NCI-H345 (cell line): Measurements from ENCODE around the gene DHTKD1.
"Not testable (repeated sequence)": the region's sequence is repeated elsewhere in the genome, so short reads cannot be mapped to it uniquely, and the experiment has no call there.

Experiments
- DNase-seq: peaks from one replicate; lab custom pipeline; 2025; lab: John Stamatoyannopoulos, UW

Gene DHTKD1

DNA sequence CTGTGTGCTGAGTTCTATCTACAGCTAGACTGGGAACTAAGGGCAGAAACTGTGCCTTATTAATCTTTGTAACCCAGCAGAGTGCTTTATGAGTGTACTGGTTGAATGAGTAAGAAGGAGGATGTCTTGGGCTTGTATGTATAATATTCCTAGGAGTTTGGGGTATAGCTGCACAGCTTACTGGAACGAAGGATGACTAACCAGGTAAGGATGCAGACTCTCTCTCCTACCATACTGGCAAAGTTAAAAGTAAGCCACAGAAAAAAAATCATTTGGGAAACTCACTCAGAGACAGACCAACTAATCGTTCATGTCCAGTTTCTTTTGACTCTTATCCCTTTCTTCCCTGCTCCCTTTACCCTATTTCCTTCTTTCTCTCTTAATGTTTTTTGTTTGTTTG, 1.4 kb upstream of the DHTKD1 start:
- DNase-seq, result no peak

DNA sequence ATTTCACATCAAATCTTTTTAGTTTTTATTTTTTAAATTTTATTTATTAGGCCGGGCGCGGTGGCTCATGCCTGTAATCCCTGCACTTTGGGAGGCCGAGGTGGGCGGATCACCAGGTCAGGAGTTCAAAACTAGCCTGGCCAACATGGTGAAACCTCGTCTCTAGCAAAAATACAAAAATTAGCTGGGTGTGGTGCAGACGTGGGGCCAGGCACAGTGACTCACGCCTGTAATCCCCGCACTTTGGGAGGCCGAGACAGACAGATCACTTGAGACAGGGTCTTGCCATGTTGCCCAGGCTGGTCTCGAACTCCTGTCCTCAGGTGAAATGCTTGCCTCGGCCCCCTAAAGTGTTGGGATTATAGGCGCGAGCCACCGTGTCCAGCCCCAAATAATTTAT, 2.7 kb downstream of the DHTKD1 start:
- not testable (repeated sequence) for DNase-seq

DNA sequence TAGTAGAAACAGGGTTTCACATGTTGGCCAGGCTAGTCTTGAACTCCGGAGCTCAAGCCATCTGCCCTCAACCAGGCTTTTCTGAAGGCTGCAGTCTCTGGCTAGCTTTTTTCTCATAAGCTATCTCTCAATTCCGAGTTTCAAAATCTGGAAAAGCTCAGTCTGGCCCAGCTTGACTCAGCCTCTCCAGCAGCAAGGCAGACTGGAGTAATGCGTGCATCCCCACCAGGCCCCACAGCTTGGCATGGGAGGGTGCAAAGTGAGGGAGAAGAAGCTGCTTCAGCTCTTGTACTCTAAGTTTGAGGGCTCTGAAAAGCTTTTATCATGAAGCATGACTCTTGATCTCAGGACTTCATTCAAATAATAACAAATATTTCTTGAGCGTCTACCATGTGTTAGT, 4.8 kb downstream of the DHTKD1 start:
- DNase-seq, result no peak

DNA sequence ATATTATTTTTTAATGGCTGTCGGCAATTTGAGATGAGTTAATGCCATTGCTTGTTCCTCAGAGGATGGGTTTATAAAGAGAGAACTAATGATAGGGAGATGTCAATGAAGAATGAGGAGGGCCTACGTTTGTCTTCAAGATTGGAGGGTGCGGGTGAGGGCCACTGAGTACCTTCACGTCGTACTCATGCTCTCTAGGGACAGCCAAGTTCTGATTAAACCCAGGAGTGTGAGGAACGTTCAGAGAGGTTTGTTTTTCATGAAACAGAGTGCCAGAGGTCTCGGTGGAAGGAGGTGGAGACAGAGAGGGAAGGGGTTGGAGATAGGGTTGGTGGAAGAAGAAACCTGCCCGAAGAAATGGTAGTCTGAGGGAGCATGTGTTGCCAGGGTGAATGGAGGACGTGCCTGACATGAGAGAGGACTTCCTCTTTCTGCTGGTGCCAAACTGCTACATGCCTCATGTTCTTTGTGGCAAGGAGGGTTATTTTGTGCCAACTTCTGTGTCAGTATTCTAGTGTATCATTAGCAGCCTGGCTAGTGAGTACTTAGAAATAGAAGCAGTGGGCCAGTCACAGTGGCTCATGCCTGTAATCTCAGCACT, 8.9 kb downstream of the DHTKD1 start:
- DNase-seq, result no peak

DNA sequence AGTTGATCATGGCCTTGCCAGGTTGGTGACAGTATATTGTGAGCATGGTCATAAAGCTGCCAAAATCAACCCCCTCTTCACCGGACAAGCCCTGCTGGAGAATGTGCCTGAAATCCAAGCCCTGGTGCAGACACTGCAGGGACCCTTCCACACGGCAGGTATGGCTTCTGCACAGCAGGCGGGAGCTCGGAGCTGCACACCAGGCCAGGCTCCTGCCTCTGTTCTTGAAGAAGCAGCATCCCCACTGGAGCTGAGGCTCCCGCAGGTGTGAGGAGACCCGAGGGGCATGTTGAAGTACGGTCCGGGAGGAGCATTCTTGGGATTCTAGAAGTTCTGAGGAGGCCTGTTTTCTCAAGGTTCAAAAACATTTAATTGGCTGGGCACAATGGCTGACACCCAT, 12.7 kb downstream of the DHTKD1 start:
- DNase-seq, result no peak

DNA sequence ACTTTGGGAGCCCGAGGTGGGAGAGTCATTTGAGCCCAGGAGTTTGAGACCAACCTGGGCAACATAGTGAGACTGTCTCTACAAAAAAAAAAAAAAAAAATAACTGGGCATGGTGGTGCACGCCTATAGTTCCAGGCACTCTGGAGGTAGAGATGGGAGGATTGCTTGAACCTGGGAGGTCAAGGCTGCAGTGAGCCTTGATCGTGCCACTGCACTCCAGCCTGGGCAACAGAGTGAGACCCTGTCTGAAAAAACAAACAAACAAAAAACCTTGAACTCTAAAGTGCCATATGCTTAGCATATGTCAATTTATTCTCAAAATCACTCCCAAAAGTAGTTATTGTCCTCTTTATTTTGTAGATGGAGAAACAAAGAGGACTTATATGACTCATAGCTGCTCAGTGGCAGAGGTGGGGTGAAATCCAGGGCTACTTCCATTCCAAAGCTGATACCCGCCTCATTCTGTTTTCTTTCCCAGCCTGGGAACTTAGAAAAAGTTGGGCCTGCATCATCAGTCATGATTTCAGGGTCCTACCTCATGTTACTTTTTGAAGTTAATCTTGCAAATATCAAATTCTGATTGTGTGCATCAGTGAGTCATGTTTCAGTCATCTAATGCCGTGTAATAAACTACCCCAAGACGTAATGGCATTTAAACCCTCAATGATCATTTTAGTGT, 13.3 kb downstream of the DHTKD1 start:
- DNase-seq, result no peak

DNA sequence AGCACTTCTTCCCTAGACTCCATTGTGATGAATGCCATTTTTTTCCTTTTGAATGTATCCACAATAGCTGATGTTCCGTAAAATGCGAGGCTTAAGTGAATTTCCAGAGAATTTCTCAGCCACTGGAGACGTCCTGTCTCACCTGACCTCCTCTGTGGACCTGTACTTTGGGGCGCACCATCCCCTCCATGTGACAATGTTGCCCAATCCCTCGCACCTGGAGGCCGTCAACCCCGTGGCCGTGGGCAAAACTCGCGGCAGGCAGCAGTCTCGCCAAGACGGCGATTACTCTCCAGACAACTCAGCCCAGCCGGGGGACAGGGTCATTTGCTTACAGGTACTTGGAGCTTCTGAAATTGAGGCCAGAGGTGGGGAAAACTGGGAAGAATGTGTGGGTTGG, 20.2 kb downstream of the DHTKD1 start:
- DNase-seq, result no peak

DNA sequence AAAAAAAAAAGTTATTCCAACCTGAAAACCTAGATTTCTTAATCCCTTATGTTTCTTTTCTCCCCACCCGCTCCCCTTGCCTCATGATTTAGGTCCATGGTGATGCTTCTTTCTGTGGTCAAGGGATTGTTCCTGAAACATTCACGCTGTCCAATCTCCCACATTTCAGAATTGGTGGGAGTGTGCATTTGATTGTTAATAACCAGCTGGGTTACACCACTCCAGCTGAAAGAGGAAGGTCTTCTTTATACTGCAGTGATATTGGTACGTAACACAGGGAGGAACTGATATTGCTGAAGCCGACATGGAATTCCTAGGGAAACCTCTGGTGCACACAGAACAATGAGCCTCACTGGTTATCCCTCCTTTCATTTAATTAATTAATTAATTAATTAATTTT, 22.7 kb downstream of the DHTKD1 start:
- DNase-seq, result no peak

DNA sequence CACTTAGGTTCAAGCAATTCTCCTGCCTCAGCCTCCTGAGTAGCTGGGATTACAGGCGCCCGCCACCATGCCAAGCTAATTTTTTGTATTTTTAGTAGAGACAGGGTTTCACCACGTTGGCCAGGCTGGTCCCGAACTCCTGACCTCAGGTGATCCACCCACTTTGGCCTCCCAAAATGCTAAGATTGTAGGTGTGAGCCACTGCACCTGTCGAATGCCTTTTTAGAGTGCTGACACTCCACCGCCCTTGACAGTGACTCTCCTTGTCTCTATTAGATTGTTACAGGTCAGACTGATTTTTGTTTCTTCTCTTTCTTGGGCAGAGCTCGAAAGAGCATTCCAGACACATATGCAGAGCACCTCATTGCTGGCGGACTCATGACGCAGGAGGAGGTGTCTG, 28.6 kb downstream of the DHTKD1 start:
- not testable (repeated sequence) for DNase-seq

DNA sequence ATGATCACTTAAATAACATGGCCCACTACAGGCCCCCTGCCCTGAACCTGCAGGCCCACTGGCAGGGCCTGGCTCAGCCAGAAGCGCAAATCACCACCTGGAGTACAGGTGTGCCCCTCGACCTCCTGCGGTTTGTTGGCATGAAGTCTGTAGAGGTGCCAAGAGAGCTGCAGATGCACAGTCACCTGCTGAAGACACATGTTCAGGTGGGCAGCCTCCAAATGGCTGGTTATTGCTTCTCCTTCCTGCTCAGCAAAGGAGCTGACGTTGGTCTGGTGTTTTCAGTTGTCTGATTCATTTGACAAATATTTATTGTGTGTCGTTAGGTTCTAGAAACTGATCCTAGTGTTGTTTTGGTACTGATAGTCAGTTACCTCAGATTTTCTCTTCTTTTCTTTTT, 29.0 kb downstream of the DHTKD1 start:
- peak; percentile 73 for DNase-seq

DNA sequence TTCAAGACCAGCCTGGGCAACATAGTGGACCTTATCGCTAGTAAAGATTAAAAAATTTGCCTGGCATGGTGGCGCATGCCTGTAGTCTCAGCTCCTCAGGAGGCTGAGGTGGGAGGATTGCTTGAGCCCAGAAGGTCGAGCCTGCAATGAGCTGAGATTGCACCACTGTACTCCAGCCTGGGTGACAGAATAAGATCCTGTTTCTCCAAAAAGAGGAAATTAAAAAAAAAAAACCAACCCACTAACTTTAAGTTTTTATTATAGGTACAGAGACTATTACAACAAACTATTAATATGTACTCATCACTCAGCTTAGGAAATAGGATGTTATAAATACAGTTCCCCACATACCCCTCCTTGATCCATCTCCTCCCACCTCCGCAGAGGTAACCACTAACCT, 30.2 kb downstream of the DHTKD1 start:
- DNase-seq, result no peak

DNA sequence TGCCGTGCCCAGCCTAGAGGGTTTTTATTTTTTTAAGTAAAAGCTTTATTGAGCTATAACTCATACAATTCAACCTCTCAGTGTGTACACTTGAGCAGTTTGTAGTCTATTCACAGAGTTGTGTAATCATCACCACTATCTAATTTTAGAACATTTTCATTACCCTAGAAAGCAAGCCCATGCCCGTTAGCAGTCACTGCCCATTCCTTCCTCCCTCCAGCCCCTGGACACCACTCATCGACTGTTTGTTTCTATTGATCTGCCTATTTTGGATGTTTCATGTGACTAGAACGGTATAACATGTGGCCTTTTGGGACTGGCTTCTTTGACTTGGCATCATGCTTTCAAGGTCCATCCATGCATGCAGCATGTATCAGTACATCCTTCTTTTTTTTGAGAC, 35.0 kb downstream of the DHTKD1 start:
- no peak for DNase-seq

DNA sequence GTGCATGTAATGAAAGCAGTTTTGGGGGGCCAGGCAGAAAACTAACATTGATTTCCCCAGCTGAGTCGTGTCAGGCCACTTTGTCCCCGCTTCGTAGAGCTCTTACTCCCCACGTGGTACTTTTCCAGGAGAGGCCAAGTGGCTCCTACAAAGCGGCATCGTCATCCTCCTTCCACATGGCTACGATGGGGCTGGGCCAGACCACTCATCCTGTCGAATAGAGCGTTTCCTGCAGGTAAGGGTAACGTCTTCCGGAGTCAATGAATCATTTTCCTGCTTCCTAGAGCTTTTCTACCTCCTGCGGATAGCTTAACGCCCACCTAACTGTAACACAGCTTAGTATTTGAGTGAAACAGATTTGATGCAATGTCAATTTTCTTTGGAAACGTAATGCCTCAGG, 39.0 kb downstream of the DHTKD1 start:
- no peak for DNase-seq

DNA sequence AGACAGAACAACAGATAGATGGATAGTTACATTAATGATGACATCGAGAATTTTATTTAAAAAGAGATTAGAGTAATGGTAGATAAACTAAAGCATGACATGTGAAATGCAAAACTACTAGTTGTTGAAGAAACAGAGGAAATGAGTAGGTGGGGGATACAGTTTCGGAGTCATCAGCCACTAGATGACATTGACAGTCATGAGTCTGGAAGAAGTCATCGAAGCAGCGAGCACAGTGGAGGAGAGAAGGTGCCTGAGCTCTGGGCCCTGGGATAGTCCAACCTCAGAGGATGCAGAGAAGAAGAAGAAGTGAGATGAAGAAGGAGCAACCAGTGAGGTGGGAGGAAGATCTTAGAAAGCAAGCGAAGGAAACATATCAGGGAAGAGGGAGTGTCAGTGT, 40.5 kb downstream of the DHTKD1 start:
- no peak for DNase-seq

DNA sequence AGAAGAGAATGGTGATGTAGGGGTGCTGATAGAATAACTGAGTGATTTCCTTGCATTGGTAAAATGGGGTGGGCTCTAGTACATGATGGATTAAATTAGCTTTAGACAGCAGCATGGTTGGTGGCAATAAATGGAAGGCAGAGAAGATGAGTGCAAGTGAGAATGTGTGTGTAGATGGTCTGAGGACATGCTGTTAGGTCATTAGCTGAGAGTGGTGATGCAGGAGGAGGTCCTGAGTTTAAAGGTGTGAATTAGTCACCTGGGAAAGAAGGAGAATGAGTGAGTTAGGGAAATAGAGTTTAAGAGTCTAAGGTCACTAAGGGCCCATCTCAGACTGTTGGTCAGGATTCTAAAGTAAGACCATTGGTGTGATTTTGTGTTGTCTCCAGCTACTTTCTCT, 42.8 kb downstream of the DHTKD1 start:
- DNase-seq, result no peak

DNA sequence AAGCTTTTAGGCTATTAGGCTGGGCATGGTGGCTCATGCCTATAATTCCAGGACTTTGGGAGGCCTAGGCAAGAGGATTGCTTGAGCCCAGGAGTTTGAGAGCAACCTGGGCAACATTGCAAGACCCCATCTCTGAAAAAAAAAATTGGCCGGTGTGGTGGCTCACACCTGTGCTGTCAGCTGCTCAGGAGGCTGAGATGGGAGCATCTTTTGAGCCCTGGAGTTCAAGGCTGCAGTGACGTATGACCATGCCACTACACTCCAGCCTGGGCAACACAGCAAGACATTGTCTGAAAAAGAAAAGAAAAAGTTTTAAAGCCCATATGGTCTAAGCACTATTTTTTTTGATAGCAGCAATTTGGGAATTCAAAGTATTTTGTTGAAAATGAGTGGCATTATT, 44.9 kb downstream of the DHTKD1 start:
- DNase-seq, result no peak

DNA sequence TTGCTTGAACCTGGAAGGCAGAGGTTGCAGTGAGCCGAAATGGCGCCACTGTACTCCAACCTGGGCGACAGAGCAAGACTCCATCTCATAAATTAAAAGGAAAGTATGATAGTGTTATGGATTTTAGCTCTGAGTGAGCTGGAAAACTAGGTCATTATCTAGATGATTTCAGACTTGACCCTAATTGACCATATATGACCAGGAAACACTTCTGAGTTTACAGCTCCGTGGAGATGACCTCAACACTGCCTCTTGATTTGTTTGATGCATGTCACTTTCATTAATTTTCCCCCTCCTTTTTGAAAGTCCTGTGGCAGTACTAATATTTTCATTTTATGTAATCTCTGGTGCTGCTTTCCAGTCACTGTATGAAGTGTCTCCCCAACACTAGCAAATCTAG, 52.9 kb downstream of the DHTKD1 start:
- no peak for DNase-seq

DNA sequence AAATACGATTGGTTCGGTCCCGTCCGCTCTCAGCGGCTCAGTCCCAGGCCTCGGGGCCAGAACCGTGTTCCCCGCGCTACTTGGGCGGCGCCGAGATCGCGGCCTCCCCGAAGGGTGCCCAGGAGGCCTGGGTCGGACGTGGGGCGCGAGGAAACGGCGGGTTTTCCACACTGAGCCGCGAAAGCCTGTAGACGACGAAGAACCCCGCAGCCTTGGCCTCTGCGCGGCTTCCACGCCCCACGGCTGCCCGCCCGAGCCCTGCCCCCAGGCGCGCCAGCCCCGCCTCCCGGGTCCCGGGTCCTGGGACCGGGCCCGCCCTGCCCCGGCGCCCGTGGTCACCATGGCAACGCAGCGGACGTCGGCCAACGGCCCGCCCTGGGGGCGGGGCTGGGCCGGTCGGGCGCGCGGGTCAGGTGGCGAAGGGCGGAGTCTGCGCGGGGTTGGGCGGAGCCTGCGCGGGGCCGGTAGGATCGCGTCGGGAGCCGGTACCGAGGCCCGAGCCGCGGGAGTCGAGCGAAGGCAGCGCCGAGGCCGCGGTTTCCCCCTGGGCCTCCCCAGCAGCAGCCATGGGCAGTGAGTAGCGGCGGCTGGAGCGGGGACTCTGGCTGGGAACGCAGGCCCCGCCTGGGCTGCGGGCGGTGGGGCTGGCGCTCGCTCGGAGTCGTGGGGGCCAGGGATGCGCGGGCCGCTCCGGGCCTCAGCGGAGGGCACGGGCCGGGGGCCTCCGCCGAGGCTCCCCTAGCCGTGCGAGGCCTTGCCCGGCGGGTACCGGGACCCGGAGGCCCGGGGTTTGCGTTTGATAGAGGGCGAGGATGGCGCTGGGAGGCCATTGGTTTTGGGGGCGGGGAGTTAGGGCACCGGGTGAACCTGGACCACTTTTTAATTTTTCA, 60.7 kb downstream of the DHTKD1 start, which contains the start of gene SEC61A2:
TSS of gene SEC61A2 (plus strand) at position 456 of the 890 bp plus-strand sequence. CDS start at position 567, 111 bp downstream.
- peak; percentile 91 for DNase-seq

DNA sequence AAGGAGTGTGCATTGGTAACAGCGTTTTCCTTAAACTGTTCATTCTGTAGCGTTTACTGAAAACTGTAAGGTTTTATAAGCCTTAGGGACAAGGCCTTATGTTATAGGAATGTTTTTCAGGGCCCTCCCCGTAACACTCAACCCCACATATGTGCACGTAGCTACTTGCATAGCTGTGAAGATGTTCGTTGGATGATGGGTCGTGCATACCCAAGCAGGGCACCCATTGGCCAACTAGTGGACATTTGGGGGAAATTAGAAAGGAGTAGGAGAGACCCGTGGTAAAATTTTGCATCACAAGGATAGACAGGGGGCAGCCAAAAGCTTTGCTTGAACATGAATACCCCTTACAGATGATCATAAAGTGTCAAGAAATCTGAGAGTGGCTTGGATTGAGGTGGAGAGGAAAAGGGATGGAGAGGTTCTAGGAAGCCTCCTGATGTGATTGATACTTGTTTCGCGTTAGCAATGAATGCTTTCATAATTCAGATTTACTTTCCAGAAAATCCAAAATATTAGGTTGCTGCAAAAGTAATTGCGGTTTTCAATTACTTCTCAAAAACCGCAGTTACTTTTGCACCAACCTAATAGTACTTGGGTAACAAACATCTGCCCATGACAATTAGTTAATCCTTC, 61.6 kb downstream of the DHTKD1 start:
- DNase-seq, result peak; percentile 17

DNA sequence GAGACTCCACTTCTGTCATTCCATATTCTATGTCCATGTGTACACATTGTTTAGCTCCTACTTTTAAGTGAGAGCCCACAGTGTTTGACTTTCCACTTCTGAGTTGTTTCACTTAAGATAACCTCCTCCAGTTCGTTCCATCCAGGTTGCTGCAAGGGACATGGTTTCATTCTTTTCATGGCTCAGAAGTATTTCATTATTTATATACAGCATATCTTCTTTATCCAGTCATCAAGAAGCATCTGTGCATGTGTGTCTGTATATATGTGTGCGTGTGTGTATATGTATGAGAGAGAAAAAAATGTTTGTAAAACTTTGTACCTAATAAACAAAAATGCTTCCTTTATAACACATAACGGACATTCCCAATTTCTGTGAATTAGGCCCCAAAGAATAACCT, 66.9 kb downstream of the DHTKD1 start:
- no peak for DNase-seq

DNA sequence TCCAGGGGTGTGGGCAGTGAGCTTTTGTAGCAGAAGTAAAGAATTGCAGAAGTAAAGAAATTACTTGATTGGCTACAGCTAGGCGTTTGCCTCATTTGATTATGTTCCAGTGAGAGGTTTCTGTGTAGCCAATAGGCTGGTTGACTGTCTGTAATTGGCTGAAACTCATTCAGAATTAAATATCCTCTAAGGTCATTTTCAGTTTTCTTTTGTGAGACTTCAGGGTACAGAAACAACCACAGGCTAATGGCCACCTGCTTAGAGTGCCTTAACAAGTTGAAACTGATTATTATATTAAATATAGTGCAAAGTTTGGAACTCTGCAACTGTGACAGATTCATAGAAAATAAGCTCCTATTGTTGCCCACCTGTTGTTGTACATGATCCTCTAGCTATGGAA, 71.3 kb downstream of the DHTKD1 start:
- DNase-seq, result no peak

DNA sequence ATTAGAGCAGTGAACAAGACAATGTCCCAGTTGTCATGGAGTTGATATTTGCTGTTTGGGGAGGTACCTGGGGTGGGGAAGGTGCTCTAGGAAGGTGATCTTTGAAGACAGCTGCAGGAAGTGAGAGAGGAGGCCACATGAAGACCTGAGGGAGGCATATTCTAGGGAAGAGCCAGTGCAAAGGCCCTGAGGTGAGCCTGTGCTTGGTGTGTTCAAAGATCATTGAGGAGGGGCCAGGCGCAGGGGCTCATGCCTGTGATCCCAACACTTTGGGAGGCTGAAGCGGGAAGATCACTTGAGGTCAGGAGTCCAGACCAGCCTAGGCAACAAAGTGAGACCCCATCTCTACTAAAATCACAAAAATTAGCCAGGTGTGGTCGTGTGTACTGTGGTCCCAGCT, 75.8 kb downstream of the DHTKD1 start:
- DNase-seq, result no peak

DNA sequence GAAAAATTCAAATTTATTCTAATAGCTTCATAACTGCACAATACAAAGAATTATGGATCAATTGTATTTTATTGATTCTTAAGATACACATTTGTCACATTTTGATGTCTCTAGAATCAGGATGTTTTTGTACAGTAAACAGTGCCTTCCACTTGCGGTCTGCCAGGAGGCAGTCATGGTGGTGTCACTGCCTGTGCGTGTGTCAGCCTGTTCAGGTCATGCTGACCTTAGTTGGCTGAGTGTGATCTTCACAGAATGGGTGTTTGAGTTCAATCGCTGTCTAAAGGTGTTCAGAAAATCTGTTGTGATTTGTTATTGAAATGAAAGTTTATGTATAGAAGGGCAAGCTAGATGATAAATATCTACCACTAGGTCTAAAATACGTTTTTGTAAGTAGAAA, 81.4 kb downstream of the DHTKD1 start:
- DNase-seq, result no peak
